Stimulated activated CD4-positive, alpha-beta T cell treated with anti-CD3 and anti-CD28 coated beads, Interleukin-4, amount 100 ng/mL, for 1 hour (primary cell): ENCODE data around the gene CLGN.

Experiments used
- DNase-seq: peaks from one replicate; pipeline ENCODE4 v3.0.0-alpha.2; 2020

CLGN gene

GRCh38 chr4:140373328-140374129 is 53.9 kb downstream of the CLGN start, which contains the start of gene SCOC:
SCOC (plus strand) TSS chr4:140373646; CDS start chr4:140379171, 5,525 bp downstream.
- peak; percentile 95 for DNase-seq

DNA sequence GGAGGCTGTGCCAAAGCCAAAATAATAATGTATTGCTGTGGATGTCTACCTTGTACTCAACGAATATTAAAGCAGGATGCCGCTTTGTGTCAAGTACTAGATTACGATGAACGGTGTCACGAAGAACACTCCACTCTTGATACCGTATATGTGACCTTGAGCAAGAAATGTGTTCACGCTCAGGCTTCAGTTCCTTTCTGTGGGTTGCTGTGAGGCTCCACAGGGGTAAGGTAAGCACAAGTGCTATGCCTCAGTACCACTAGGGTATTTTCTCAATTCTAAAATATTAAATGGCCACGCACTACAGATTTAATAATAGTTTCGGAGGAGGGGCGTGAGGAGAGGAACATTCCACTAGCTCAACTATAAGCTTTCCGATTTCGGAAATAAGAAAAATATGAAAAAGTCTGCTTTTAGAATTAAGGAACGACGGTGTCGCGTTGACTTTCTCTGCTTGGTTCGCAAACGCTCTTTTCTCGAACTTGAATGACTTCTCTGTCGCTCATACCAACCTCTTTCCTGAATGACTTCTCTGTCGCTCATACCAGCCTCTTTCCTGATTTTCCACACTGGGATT is 54.6 kb downstream of the CLGN start:
- no peak for DNase-seq

- no peak for DNase-seq
These were observed 58.8 kb downstream of the CLGN start for GRCh38 chr4:140368686-140369085.

GRCh38 chr4:140367738-140368137 is 59.7 kb downstream of the CLGN start:
- no peak for DNase-seq

- DNase-seq: no peak
These were observed 63.9 kb downstream of the CLGN start for GRCh38 chr4:140363558-140363957.

DNA sequence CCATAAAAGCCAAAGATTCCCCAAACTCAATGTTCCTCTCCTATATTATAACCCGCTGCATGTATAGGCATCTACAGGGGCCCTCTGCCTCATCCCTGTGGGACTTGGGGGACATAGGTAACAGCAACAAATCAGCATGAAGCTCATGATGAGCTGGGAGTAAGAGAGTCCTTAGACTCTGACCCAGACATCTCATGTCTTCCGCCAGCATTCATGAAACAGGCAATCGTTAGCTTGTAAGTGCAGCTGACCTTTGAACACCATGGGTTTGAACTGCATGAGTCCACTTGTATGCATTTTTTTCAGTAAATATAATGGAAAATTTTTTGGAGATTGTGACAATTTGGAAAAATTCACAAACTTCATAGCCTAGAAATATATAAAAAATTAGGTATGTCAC is 64.4 kb downstream of the CLGN start:
- no peak for DNase-seq

- no peak for DNase-seq
These were observed 66.3 kb downstream of the CLGN start for GRCh38 chr4:140361099-140361498.

DNA sequence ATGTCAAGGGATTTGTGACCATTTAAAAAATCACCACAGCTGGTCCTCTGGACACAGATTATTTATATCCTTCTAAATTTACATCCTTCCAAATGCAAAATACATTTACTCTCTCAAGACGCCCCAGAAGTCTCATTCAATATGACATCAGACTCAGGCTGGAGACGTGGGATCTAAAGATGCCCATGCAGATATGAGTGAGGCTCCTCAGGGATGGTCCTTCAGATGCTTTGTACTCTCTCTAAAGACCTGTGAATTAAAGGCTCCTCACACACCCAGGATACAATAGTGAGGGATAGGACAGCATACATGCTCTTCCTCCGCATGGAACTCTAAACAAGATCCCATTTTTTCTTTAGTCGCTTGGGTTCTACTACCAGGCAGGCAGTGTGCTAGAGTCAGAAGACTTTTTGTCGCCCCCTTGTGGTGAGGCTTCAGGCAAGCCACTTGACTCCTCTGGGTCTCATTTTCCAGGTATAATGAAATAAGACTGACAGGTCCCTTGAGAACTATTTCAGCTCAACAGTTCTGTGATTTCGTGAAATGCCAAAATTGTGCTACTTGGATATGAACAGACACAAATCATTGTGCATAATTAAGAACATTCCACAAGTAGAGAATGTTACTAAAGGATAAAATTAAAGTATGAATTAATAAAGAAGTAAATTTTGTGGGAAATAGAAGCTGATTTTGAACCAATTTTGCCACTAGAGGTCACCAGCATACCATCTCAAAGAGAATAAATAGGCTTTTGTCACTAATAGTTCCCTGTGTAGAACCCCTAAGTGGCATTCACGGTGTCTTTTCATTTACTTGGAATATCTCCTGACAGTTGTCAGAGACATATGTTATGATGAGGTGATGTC is 67.7 kb downstream of the CLGN start:
- DNase-seq: peak; percentile 70

- no peak for DNase-seq
These were observed 69.2 kb downstream of the CLGN start for GRCh38 chr4:140358281-140358680.

DNA sequence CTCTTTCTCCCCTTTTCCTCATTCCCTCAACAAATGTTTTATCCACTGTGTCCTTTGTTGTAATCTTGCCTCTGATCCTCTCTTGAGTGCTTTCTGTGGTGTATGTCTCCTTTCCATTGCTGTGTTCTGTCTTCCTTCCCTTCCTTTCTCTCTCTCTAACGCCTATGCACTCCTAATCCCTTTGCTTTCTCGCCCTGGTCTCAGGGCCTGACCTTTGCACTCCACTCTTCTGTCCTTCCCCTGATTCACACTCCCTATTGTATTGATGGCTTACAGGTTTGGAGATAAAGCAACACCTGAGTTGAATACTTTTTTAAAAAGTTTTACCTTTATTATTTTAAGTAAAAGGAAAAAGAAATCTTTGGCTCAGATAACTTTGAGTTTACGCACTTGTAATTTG is 69.6 kb downstream of the CLGN start:
- DNase-seq: no peak

GRCh38 chr4:140355288-140355687 is 72.2 kb downstream of the CLGN start:
- no peak for DNase-seq

DNA sequence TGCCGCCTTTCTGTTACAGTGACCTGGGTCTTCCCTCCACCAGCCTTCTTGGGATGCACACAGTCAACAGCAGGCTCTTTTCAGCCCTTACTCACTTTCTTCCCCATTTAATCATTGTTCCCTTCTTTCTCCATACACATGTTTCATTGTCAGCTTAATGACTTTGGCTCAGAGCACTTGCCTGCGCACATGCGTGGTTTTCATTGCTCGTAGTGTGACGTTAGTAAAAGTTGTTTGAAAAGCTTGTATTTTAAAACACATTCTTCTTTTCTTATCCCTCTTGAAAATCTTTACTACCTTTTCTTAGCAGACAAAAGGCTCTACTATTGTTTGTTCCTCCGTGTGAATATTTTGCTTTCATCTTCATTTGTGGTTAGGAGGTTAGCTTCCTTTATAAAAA is 73.7 kb downstream of the CLGN start:
- DNase-seq: no peak

- DNase-seq: no peak
These were observed 76.1 kb downstream of the CLGN start for GRCh38 chr4:140351093-140352075.

DNA sequence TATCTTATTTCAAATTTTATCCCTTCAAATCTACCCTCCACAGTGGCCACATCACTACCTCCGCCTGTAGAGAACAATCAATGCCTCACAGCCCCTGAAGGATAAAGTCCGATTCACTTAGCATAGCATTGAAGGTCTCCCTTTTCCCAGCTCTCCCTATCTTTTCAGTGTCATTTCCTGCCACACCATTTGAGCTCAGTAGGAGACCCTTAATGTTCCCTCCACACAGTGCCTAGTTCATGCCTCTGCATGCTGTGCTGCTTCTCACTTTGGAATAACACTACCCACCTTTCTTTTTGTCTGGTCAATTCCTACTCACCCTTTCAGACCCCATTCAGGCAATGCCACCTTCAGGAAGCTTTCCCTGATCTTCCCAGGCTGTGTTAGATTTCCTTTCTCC is 77.6 kb downstream of the CLGN start:
- no peak for DNase-seq

DNA sequence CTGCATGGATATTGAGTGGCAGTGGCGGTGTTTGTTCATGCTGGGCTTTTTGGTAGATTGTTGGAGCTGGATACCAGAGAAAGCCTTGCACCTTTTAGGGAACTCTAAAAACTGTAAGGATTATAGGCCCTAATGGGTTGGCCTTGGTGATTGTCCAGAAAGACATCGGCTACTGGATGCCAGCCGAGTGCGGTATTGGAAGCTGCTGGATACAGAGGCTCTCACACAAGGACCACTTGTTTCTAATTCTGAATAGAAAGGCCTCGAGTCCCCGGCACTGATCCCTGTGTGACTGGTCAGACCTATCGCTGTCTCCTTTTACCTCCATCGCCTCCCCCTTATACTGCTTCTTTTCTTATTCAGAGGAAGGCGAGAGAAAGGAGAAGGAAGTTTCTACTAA is 81.3 kb downstream of the CLGN start:
- DNase-seq: no peak

DNA sequence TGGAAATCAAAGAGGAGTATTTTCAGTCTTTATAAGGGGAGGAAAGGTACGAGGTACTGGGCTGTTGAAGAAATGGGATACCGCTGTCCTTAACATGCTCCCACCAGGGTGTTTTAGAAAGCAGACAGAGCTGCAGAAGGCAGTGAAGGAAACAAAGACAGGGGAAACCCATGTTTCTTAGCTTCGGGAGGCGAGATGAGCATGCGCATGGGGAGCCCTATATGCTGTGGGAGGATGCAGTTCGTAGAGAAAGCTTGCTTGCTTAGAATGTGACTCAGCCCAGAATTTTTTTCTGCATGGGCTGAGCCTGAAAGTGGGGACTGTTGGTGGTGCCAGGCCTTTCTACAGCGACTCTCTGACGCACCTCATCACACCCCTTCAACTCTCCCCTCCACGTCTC is 82.8 kb downstream of the CLGN start:
- DNase-seq: no peak

- no peak for DNase-seq
These were observed 83.3 kb downstream of the CLGN start for GRCh38 chr4:140344101-140344500.

DNA sequence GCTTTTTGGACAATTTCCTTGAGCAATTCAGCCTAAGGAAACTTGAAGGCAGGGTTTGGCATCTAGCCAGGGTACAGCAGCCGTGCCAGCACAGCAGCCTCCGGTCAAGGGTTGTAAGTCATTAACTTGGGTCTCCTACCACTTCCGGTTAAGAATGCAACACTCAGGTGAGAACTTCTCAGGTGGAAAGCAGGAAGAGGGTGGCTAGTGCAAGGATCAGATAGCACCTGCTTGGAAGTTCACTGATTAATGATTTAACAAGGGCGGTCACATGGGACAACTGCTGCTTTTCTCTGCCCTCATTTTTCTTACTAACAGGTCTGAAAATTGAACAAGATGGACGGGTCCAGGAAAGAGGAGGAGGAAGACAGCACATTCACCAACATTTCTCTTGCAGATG is 84.1 kb downstream of the CLGN start:
- DNase-seq: no peak

GRCh38 chr4:140342620-140343019 is 84.8 kb downstream of the CLGN start:
- no peak for DNase-seq
